GM12865 (cell line): ENCODE data around the gene CFAP77.

Source experiments
- DNase-seq: peaks from one replicate; pipeline ENCODE4 v3.0.0; 2010; ENCODE audit warnings: low read depth
- H3K4me3 ChIP-seq: 2 replicates; pipeline ENCODE4 v1.5.1; 2011; ENCODE audit warnings: mild to moderate bottlenecking, low read depth, low read length, control low read depth
- CTCF ChIP-seq: IDR thresholded peaks from 2 replicates; pipeline ENCODE4 v1.5.1; 2011; ENCODE audit warnings: low read length, control low read depth, low read depth, inconsistent platforms; ENCODE audit not compliant: insufficient read depth; ENCODE audit errors: missing control alignments

Gene CFAP77

GRCh38 chr9:132537352-132537751 is 127.3 kb downstream of the CFAP77 start:
- no peak for DNase-seq
- TF ChIP-seq CTCF = no peak
- H3K4me3 ChIP-seq = no peak overlapping the region

DNA sequence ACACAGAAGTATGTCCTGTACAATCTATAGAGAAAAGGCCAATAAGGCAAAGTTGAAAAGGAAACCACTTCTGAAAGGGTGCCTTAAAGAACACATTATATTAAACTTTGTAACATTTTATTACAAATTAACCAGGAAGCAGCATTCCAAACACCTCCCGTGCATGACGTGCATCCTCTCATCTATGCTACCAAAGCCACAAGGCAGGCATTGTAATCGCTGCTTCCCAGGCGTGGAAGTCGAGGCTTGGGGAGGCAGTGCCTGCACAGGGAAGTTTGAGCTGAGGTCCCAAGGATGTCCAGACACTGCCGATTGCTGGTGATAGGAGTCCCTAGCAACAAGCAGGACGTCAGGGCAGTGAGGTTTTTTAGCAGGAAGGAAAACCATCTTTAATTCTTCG is 128.1 kb downstream of the CFAP77 start:
- H3K4me3 ChIP-seq = no peak overlapping the region
- no peak for TF ChIP-seq CTCF
- DNase-seq = no peak

GRCh38 chr9:132539096-132539495 is 129.1 kb downstream of the CFAP77 start:
- no peak for TF ChIP-seq CTCF
- DNase-seq = no peak
- H3K4me3 ChIP-seq = no peak overlapping the region

GRCh38 chr9:132541051-132541450 is 131.0 kb downstream of the CFAP77 start:
- no peak for DNase-seq

DNA sequence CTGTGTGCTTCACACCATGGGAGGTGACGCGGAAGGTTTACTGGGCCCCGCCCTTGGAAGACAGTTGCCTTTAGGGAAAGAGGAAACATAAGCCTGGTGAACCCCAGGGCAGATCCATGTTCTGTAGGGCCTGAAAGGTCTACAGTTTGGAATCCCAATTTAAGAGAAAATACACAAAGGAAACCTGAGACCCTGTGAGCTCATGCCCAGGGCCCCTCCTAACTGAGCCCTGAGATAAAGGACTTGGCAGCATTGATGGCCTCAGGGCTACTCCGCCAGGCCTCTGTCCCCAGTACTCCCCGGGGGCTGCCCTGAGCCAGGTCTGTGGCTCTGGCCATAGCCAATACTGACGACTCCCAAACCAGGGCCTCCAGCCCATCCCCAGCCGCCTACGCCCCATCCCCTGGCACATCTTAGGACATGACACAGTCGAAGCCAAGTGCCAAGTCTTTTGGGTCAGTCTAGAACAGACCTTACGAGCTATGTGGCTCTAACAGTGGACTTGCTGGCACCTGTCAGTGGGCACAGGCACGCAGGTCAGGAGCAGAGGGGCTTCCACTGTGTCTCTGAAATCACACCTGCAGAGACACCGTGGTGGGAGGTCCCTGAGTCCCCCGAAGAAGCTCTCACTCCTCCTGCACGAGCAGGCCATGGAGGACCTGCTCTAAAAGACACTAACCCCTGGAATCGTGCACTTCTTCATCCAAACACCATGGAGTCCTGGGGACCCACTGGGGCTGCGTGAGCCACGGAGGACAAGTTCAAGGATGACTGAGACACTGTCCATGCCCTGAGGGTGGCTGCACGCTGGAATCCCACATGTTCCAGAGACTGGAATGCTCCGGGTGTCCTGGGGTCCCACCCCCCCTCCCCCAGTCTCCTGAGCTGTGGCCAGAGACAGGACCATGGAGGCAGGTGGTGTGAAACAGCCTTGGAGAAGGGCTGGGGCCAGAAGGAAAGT is 132.1 kb downstream of the CFAP77 start:
- TF ChIP-seq CTCF = no peak
- no peak overlapping the region for H3K4me3 ChIP-seq
- no peak for DNase-seq

More at GRCh38 chr9:132541051-132541450, 131.0 kb downstream of the CFAP77 start:
- no peak for TF ChIP-seq CTCF
- no peak overlapping the region for H3K4me3 ChIP-seq

GRCh38 chr9:132543251-132543650 is 133.2 kb downstream of the CFAP77 start:
- no peak for DNase-seq
- H3K4me3 ChIP-seq = no peak overlapping the region
- no peak for TF ChIP-seq CTCF
